Stimulated activated CD8-positive, alpha-beta memory T cell treated with anti-CD3 and anti-CD28 coated beads, Interleukin-4, amount 100 ng/mL, for 4 hours (primary cell): ENCODE measurements around the gene ETNK2.

Experiments
- DNase-seq, 2 donors: peaks; one replicate each; pipeline ENCODE4 v3.0.0-alpha.2; 2020; ENCODE audit warnings: low read depth in 2 of 2, low spot score in 1 of 2

Gene ETNK2

GRCh38 chr1:204177133-204177532 is 25.3 kb upstream of the ETNK2 start:
- DNase-seq = no peak

- DNase-seq = no peak
Measured at GRCh38 chr1:204176049-204176448, 24.2 kb upstream of the ETNK2 start.

GRCh38 chr1:204174958-204175357 is 23.1 kb upstream of the ETNK2 start:
- DNase-seq = no peak

- DNase-seq = no peak
Measured at GRCh38 chr1:204172404-204173029, 20.7 kb upstream of the ETNK2 start.

GRCh38 chr1:204171751-204172178 is 19.9 kb upstream of the ETNK2 start:
- no peak for DNase-seq

GRCh38 chr1:204170494-204171155 is 18.8 kb upstream of the ETNK2 start:
- DNase-seq = no peak

- DNase-seq = no peak
Measured at GRCh38 chr1:204169858-204170257, 18.0 kb upstream of the ETNK2 start.

GRCh38 chr1:204167730-204168129 is 15.9 kb upstream of the ETNK2 start:
- no peak for DNase-seq

GRCh38 chr1:204166219-204166618 is 14.4 kb upstream of the ETNK2 start, which contains the start of gene REN:
Gene REN (minus strand): TSS chr1:204166337. CDS start chr1:204166293, 44 bp downstream.
- no peak for DNase-seq

- DNase-seq = peak; percentile 59 to 64
Measured at GRCh38 chr1:204162494-204163074, 10.7 kb upstream of the ETNK2 start.

- no peak for DNase-seq
Measured at GRCh38 chr1:204161609-204162493, 10.0 kb upstream of the ETNK2 start.

- no peak for DNase-seq
Measured at GRCh38 chr1:204157962-204158361, 6.1 kb upstream of the ETNK2 start.

GRCh38 chr1:204155881-204156280 is 4.0 kb upstream of the ETNK2 start:
- no peak for DNase-seq

GRCh38 chr1:204154568-204155255 is 2.9 kb upstream of the ETNK2 start:
- DNase-seq = no peak

GRCh38 chr1:204153667-204154066 is 1.8 kb upstream of the ETNK2 start:
- no peak for DNase-seq

GRCh38 chr1:204152310-204153044 is 633 bp upstream of the ETNK2 start:
- DNase-seq = no peak

GRCh38 chr1:204150702-204151551 is 917 bp downstream of the ETNK2 start:
- DNase-seq = no peak

GRCh38 chr1:204149635-204150565 is 1.9 kb downstream of the ETNK2 start:
- DNase-seq = no peak
